ENCODE data around the gene SAMD4A.
A peak's percentile ranks its signal among the peaks of the same experiment; 100 is the strongest.
"Not testable (repeated sequence)": the region's sequence is repeated elsewhere in the genome, so short reads cannot be mapped to it uniquely, and the experiment has no call there.

The SAMD4A gene

GRCh38 chr14:54728700-54729527 is 162.0 kb downstream of the SAMD4A start:
- peaks cover 2% of the 10 kb centered on the region for H3K36me3 Mint-ChIP-seq
- peaks cover 12% of the 10 kb centered on the region for H3K27me3 Mint-ChIP-seq
- H3K4me1 Mint-ChIP-seq (ENCODE audit: low read depth) = peaks cover 22% of the 10 kb centered on the region
- H3K4me3 Mint-ChIP-seq = no peak overlapping the region
- peak overlapping the region; percentile 89 for H3K27ac Mint-ChIP-seq
- H3K9me3 Mint-ChIP-seq (ENCODE audit: low read depth) = no peaks in the 10 kb centered on the region

GRCh38 chr14:54730156-54730961 is 163.4 kb downstream of the SAMD4A start:
- H3K36me3 Mint-ChIP-seq = peaks cover 2% of the 10 kb centered on the region
- H3K4me3 Mint-ChIP-seq = peak overlapping the region; percentile 76
- no peaks in the 10 kb centered on the region for H3K9me3 Mint-ChIP-seq (ENCODE audit: low read depth)
- H3K27me3 Mint-ChIP-seq = peaks cover 2% of the 10 kb centered on the region
- peaks cover 22% of the 10 kb centered on the region for H3K4me1 Mint-ChIP-seq (ENCODE audit: low read depth)
- H3K27ac Mint-ChIP-seq = peak overlapping the region; percentile 89

- H3K4me1 Mint-ChIP-seq (ENCODE audit: low read depth) = peaks cover 32% of the 10 kb centered on the region
- no peak overlapping the region for H3K27ac Mint-ChIP-seq
- no peaks in the 10 kb centered on the region for H3K27me3 Mint-ChIP-seq
- no peaks in the 10 kb centered on the region for H3K36me3 Mint-ChIP-seq
- no peak overlapping the region for H3K4me3 Mint-ChIP-seq
- no peaks in the 10 kb centered on the region for H3K9me3 Mint-ChIP-seq (ENCODE audit: low read depth)
These were observed 168.0 kb downstream of the SAMD4A start for GRCh38 chr14:54734966-54735365.

GRCh38 chr14:54735424-54735823 is 168.5 kb downstream of the SAMD4A start:
- Mint-ChIP-seq H3K4me3 (no peak overlapping the region), H3K36me3 (no peaks in the 10 kb centered on the region), H3K27ac (no peak overlapping the region), H3K9me3 (ENCODE audit: low read depth) (no peaks in the 10 kb centered on the region), H3K27me3 (no peaks in the 10 kb centered on the region), H3K4me1 (ENCODE audit: low read depth) (peaks cover 28% of the 10 kb centered on the region)

GRCh38 chr14:54737132-54737711 is 170.3 kb downstream of the SAMD4A start:
- no peaks in the 10 kb centered on the region for H3K27me3 Mint-ChIP-seq
- H3K36me3 Mint-ChIP-seq = no peaks in the 10 kb centered on the region
- peaks cover 33% of the 10 kb centered on the region for H3K4me1 Mint-ChIP-seq (ENCODE audit: low read depth)
- peak overlapping the region; percentile 57 for H3K4me3 Mint-ChIP-seq
- peak overlapping the region; percentile 8 for H3K27ac Mint-ChIP-seq
- H3K9me3 Mint-ChIP-seq (ENCODE audit: low read depth) = no peaks in the 10 kb centered on the region

GRCh38 chr14:54738009-54738408 is 171.1 kb downstream of the SAMD4A start:
- Mint-ChIP-seq H3K27me3 (no peaks in the 10 kb centered on the region), H3K27ac (no peak overlapping the region), H3K4me3 (peak overlapping the region; percentile 57), H3K36me3 (no peaks in the 10 kb centered on the region), H3K9me3 (ENCODE audit: low read depth) (no peaks in the 10 kb centered on the region), H3K4me1 (ENCODE audit: low read depth) (peaks cover 40% of the 10 kb centered on the region)

- no peaks in the 10 kb centered on the region for H3K36me3 Mint-ChIP-seq
- H3K9me3 Mint-ChIP-seq (ENCODE audit: low read depth) = no peaks in the 10 kb centered on the region
- no peak overlapping the region for H3K27ac Mint-ChIP-seq
- H3K4me3 Mint-ChIP-seq = no peak overlapping the region
- no peaks in the 10 kb centered on the region for H3K27me3 Mint-ChIP-seq
- peaks cover 53% of the 10 kb centered on the region for H3K4me1 Mint-ChIP-seq (ENCODE audit: low read depth)
These were observed 172.6 kb downstream of the SAMD4A start for GRCh38 chr14:54739514-54739913.

GRCh38 chr14:54742492-54743350 is 175.8 kb downstream of the SAMD4A start:
- Mint-ChIP-seq H3K36me3 (peaks cover 2% of the 10 kb centered on the region), H3K27me3 (peaks cover 2% of the 10 kb centered on the region), H3K9me3 (ENCODE audit: low read depth) (no peaks in the 10 kb centered on the region), H3K4me3 (peak overlapping the region; percentile 57), H3K4me1 (ENCODE audit: low read depth) (peaks cover 48% of the 10 kb centered on the region), H3K27ac (peak overlapping the region; percentile 61)

GRCh38 chr14:54743382-54743781 is 176.5 kb downstream of the SAMD4A start:
- peak overlapping the region; percentile 57 for H3K4me3 Mint-ChIP-seq
- peaks cover 2% of the 10 kb centered on the region for H3K36me3 Mint-ChIP-seq
- no peaks in the 10 kb centered on the region for H3K9me3 Mint-ChIP-seq (ENCODE audit: low read depth)
- peaks cover 2% of the 10 kb centered on the region for H3K27me3 Mint-ChIP-seq
- H3K4me1 Mint-ChIP-seq (ENCODE audit: low read depth) = peaks cover 41% of the 10 kb centered on the region
- no peak overlapping the region for H3K27ac Mint-ChIP-seq

GRCh38 chr14:54746019-54746418 is 179.1 kb downstream of the SAMD4A start:
- H3K27me3 Mint-ChIP-seq = peaks cover 2% of the 10 kb centered on the region
- H3K4me1 Mint-ChIP-seq (ENCODE audit: low read depth) = peaks cover 37% of the 10 kb centered on the region
- no peaks in the 10 kb centered on the region for H3K9me3 Mint-ChIP-seq (ENCODE audit: low read depth)
- no peak overlapping the region for H3K27ac Mint-ChIP-seq
- H3K4me3 Mint-ChIP-seq = no peak overlapping the region
- H3K36me3 Mint-ChIP-seq = peaks cover 5% of the 10 kb centered on the region

GRCh38 chr14:54747616-54748015 is 180.7 kb downstream of the SAMD4A start:
- Mint-ChIP-seq H3K4me3 (no peak overlapping the region), H3K4me1 (ENCODE audit: low read depth) (peaks cover 22% of the 10 kb centered on the region), H3K36me3 (peaks cover 5% of the 10 kb centered on the region), H3K27ac (no peak overlapping the region), H3K27me3 (peaks cover 2% of the 10 kb centered on the region), H3K9me3 (ENCODE audit: low read depth) (no peaks in the 10 kb centered on the region)

- Mint-ChIP-seq H3K4me3 (no peak overlapping the region), H3K9me3 (ENCODE audit: low read depth) (no peaks in the 10 kb centered on the region), H3K27ac (no peak overlapping the region)
These were observed 182.3 kb downstream of the SAMD4A start for GRCh38 chr14:54749180-54749579.

GRCh38 chr14:54749727-54750126 is 182.8 kb downstream of the SAMD4A start:
- no peaks in the 10 kb centered on the region for H3K9me3 Mint-ChIP-seq (ENCODE audit: low read depth)
- peaks cover 5% of the 10 kb centered on the region for H3K36me3 Mint-ChIP-seq
- H3K27me3 Mint-ChIP-seq = peaks cover 2% of the 10 kb centered on the region
- H3K4me1 Mint-ChIP-seq (ENCODE audit: low read depth) = peaks cover 5% of the 10 kb centered on the region
- H3K27ac Mint-ChIP-seq = no peak overlapping the region
- H3K4me3 Mint-ChIP-seq = no peak overlapping the region

More at GRCh38 chr14:54749180-54749579, 182.3 kb downstream of the SAMD4A start:
- peaks cover 2% of the 10 kb centered on the region for H3K27me3 Mint-ChIP-seq
- H3K4me1 Mint-ChIP-seq (ENCODE audit: low read depth) = peaks cover 6% of the 10 kb centered on the region
- H3K36me3 Mint-ChIP-seq = peaks cover 5% of the 10 kb centered on the region

- peaks cover 11% of the 10 kb centered on the region for H3K4me1 Mint-ChIP-seq (ENCODE audit: low read depth)
- not testable (repeated sequence) for H3K27ac Mint-ChIP-seq; H3K36me3 Mint-ChIP-seq; H3K4me3 Mint-ChIP-seq; H3K9me3 Mint-ChIP-seq (ENCODE audit: low read depth); H3K27me3 Mint-ChIP-seq
These were observed 185.7 kb downstream of the SAMD4A start for GRCh38 chr14:54752611-54753010.
